H54 (cell line): ENCODE data around the gene ANKMY2.
A peak's percentile ranks its signal among the peaks of the same experiment; 100 is the strongest.

ENCODE experiments used
- DNase-seq: peaks from one replicate; pipeline ENCODE4 v3.0.0; 2011; ENCODE audit warnings: low spot score, mixed read lengths; ENCODE audit not compliant: insufficient read length
- FAIRE-seq: peaks from 3 replicates; lab custom pipeline; 2011; peaks lifted over from hg19 to GRCh38; lab: Jason Lieb, UNC
- POLR2A ChIP-seq: IDR thresholded peaks from 2 replicates; pipeline ENCODE4 v1.6.1; 2011; ENCODE audit warnings: low read depth, mild to moderate bottlenecking, low read length

The ANKMY2 gene

DNA sequence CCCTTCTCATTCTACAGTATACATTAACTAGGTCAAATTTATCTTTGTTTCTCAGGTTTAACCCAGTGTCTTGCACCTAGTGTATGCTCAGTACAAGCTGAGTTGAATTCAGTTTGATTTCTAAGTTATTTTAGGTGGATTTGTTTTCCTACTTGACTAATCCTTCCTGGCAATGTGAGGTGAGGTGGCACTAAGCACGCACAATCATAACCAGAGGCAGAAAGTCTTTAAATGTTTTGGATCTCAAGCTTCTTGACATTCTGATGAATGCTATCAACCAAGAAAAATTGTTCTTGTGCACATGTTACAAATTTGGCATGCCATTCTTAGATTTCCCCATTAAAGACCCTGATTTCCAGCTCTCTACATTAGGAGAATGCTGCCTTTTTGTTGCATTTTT is 3.6 kb upstream of the ANKMY2 start:
- FAIRE-seq = no peak
- no peak for TF ChIP-seq POLR2A

GRCh38 chr7:16648551-16648950 is 3.0 kb upstream of the ANKMY2 start:
- FAIRE-seq (no peak), DNase-seq (no peak)
- TF ChIP-seq POLR2A = no peak

More for the DNA sequence above, 3.6 kb upstream of the ANKMY2 start:
- DNase-seq = no peak

DNA sequence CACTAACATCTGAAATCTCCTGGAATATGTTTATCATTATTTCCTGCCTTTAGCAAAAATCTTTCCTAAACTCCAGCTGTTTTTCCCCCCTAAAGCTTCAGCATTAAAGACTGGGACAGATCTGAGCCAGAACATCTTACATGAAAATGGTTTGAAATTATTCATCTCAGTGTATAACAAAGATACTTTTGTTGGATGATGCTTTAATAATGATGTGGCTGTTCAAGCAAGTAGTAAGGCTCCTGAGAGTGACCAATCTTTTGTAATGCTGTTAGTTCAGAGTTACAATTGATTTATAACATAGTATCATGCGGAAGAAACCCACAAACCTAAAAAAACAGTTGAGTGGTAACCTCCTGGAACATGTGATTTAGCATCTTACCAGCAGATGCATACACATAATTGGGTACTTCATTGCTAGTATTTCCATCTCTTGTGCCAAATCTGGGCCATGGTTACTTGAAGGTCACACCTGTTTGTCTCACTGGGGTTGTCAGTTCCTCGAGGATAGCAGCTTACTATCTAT is 1.9 kb upstream of the ANKMY2 start:
- no peak for FAIRE-seq
- no peak for DNase-seq
- TF ChIP-seq POLR2A = no peak

DNA sequence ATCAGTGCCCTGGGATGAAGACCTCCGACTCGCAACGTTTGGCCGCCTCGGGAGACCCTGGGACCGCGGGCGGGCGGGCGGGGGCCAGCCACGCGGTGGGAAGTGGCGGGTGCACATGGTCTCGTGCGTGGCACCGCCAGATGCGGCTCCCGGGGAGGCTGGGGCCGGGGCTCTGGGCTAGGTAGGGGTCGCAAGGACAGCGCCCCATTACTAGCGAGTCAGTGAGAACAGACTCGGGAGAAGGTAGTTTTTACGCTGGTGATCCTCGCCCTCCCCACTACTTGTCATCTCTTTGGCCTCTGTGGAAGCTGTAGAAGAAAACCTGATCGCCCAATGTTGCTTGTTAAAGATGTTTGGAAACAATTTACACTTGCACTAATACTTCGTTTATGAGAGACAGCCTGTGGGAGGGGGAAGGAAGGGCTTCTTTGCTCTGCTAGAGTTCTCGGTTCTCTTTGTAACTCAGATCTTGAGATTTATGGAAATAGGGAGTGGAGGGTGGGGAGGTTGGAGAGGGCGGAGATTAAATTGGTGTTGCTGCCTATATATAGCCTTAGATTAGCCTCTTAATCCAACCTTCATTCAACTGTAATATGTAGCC is 1.0 kb upstream of the ANKMY2 start:
- DNase-seq (no peak), FAIRE-seq (no peak)

GRCh38 chr7:16644636-16645592 is 640 bp downstream of the ANKMY2 start:
- peak; percentile 88 for DNase-seq
- TF ChIP-seq POLR2A = peak; percentile 67
- FAIRE-seq = peak; percentile 27

More for the DNA sequence above, 1.0 kb upstream of the ANKMY2 start:
- no peak for TF ChIP-seq POLR2A

GRCh38 chr7:16644157-16644556 is 1.4 kb downstream of the ANKMY2 start:
- DNase-seq = no peak
- no peak for FAIRE-seq
- TF ChIP-seq POLR2A = no peak

GRCh38 chr7:16638282-16639280 is 7.0 kb downstream of the ANKMY2 start:
- peak; percentile 20 for FAIRE-seq
- no peak for DNase-seq
- no peak for TF ChIP-seq POLR2A

DNA sequence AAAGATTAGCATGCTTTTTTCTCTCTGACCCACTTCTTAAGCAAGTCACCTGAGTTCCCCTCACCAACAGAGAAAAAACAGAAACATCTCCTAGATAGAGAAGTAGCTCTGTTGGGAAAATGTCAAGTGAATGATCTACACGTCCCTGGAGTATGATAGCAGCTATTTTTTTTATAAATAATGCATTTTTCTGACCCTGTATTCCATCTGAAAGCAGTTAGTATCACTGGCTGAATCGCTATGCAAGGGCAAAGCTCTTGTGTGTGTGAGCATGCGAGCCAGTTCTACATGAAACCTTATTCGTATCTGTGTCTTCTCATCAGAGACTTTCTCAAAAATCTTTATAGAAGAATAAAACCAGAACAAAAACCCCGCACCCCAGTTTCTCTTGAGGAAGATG is 8.2 kb downstream of the ANKMY2 start:
- FAIRE-seq = no peak
- no peak for TF ChIP-seq POLR2A
- no peak for DNase-seq

GRCh38 chr7:16636555-16637101 is 8.9 kb downstream of the ANKMY2 start:
- no peak for TF ChIP-seq POLR2A
- no peak for FAIRE-seq
- no peak for DNase-seq

GRCh38 chr7:16634271-16634738 is 11.2 kb downstream of the ANKMY2 start:
- no peak for TF ChIP-seq POLR2A
- DNase-seq (no peak), FAIRE-seq (no peak)

- no peak for TF ChIP-seq POLR2A
- peak; percentile 89 for FAIRE-seq
- DNase-seq = no peak
These were observed 14.9 kb downstream of the ANKMY2 start for GRCh38 chr7:16630654-16631053.

- no peak for FAIRE-seq
- no peak for TF ChIP-seq POLR2A
- no peak for DNase-seq
These were observed 18.3 kb downstream of the ANKMY2 start for GRCh38 chr7:16627236-16627635.

- TF ChIP-seq POLR2A = no peak
- FAIRE-seq = peak; percentile 81
- DNase-seq = no peak
These were observed 19.2 kb downstream of the ANKMY2 start for GRCh38 chr7:16626388-16626787.
